ENCODE results near the gene GOLGA6L22. TPM values are rescaled to one million over a fixed set of nuclear protein-coding genes. Genes with fewer than 3 reads are reported as not detected.
"Not testable (repeated sequence)": the region's sequence is repeated elsewhere in the genome, so short reads cannot be mapped to it uniquely, and the experiment has no call there.

Gene GOLGA6L22
- total and polyA plus RNA-seq, 2 of the 4 experiments (the other 2 are of a cell fraction): not detected

GRCh38 chr15:22418666-22419065, 40.0 kb upstream of the GOLGA6L22 start:
- H3K9me1 ChIP-seq (ENCODE audit: insufficient read depth, low read length); intact Hi-C loops (cut with micrococcal nuclease); H2AFZ ChIP-seq (replicated peaks; ENCODE audit: low read length, poor library complexity); H3K4me2 ChIP-seq (ENCODE audit: low read depth, low read length); H4K5ac ChIP-seq (ENCODE audit: low read depth, low read length); H3K79me1 ChIP-seq (ENCODE audit: low read depth in 1 of 2, low read length in 2 of 2); BruUV-seq (replicated peaks); H3K18ac ChIP-seq (ENCODE audit: low read depth, low read length); ATAC-seq (ENCODE audit: low read depth); H3K4me1 ChIP-seq (ENCODE audit: control insufficient read depth, insufficient read depth, low read length); H3K9ac ChIP-seq (ENCODE audit: low read depth, low read length); H2BK120ac ChIP-seq (ENCODE audit: low read depth, low read length); H4K8ac ChIP-seq (ENCODE audit: low read depth in 2 of 2, low read length in 2 of 2); H2AK5ac ChIP-seq (ENCODE audit: low read depth, low read length); H3K9me3 ChIP-seq (ENCODE audit: control insufficient read depth, insufficient read depth, low read length); H2BK15ac ChIP-seq (ENCODE audit: low read depth, low read length); POLR2A ChIA-PET (ENCODE audit: unreplicated experiment); H3K4ac ChIP-seq (ENCODE audit: low read depth, low read length); CTCF ChIA-PET; H3K36me3 ChIP-seq (ENCODE audit: control insufficient read depth, insufficient read depth, low read length); H3K27ac ChIP-seq (ENCODE audit: insufficient read depth, low read length); H3K23ac ChIP-seq (ENCODE audit: low read depth, low read length); H4K91ac ChIP-seq (ENCODE audit: insufficient read depth, low read depth, low read length); H2AK9ac ChIP-seq (replicated peaks; ENCODE audit: low read depth, low read length, poor library complexity); H3K56ac ChIP-seq (ENCODE audit: extremely low read depth, insufficient read depth, low read length); H2BK20ac ChIP-seq (ENCODE audit: low read depth, low read length); in situ Hi-C loops (cut with MboI; ENCODE audit: low sequenced_read_pairs); H3K4me3 ChIP-seq (ENCODE audit: insufficient read depth, low read depth, low read length); H4K20me1 ChIP-seq (ENCODE audit: insufficient read depth, low read length); H3K27me3 ChIP-seq (ENCODE audit: control insufficient read depth, insufficient read depth, low read length); dilution Hi-C loops (cut with HindIII; ENCODE audit: low sequenced_read_pairs, unreplicated experiment); H2BK5ac ChIP-seq (ENCODE audit: low read depth, low read length, poor library complexity, severe bottlenecking); DNase-seq; H3K14ac ChIP-seq (replicated peaks; ENCODE audit: low read depth, low read length): not testable (repeated sequence)
- WGBS, 2 experiments (ENCODE audit: extremely low coverage in 2 of 2, insufficient read length in 1 of 2): no CpG with 5 or more reads among the region's 33 CpGs

GRCh38 chr15:22420340-22420739, 38.4 kb upstream of the GOLGA6L22 start:
- H3K36me3 ChIP-seq (ENCODE audit: control insufficient read depth, insufficient read depth, low read length); H3K27me3 ChIP-seq (ENCODE audit: control insufficient read depth, insufficient read depth, low read length); H3K18ac ChIP-seq (ENCODE audit: low read depth, low read length); CTCF ChIA-PET; H4K20me1 ChIP-seq (ENCODE audit: insufficient read depth, low read length); H3K14ac ChIP-seq (replicated peaks; ENCODE audit: low read depth, low read length); BruUV-seq (replicated peaks); H4K91ac ChIP-seq (ENCODE audit: insufficient read depth, low read depth, low read length); H2AFZ ChIP-seq (replicated peaks; ENCODE audit: low read length, poor library complexity); dilution Hi-C loops (cut with HindIII; ENCODE audit: low sequenced_read_pairs, unreplicated experiment); H2BK15ac ChIP-seq (ENCODE audit: low read depth, low read length); H2BK5ac ChIP-seq (ENCODE audit: low read depth, low read length, poor library complexity, severe bottlenecking); H3K9me1 ChIP-seq (ENCODE audit: insufficient read depth, low read length); H3K9me3 ChIP-seq (ENCODE audit: control insufficient read depth, insufficient read depth, low read length); H3K79me1 ChIP-seq (ENCODE audit: low read depth in 1 of 2, low read length in 2 of 2); DNase-seq; ATAC-seq (ENCODE audit: low read depth); H3K4me2 ChIP-seq (ENCODE audit: low read depth, low read length); in situ Hi-C loops (cut with MboI; ENCODE audit: low sequenced_read_pairs); POLR2A ChIA-PET (ENCODE audit: unreplicated experiment); H3K4me1 ChIP-seq (ENCODE audit: control insufficient read depth, insufficient read depth, low read length); H3K4me3 ChIP-seq (ENCODE audit: insufficient read depth, low read depth, low read length); H2BK20ac ChIP-seq (ENCODE audit: low read depth, low read length); H4K8ac ChIP-seq (ENCODE audit: low read depth in 2 of 2, low read length in 2 of 2); H2AK5ac ChIP-seq (ENCODE audit: low read depth, low read length); H4K5ac ChIP-seq (ENCODE audit: low read depth, low read length); H3K27ac ChIP-seq (ENCODE audit: insufficient read depth, low read length); H3K23ac ChIP-seq (ENCODE audit: low read depth, low read length); H3K9ac ChIP-seq (ENCODE audit: low read depth, low read length); H2AK9ac ChIP-seq (replicated peaks; ENCODE audit: low read depth, low read length, poor library complexity); H3K4ac ChIP-seq (ENCODE audit: low read depth, low read length); H3K56ac ChIP-seq (ENCODE audit: extremely low read depth, insufficient read depth, low read length); intact Hi-C loops (cut with micrococcal nuclease); H2BK120ac ChIP-seq (ENCODE audit: low read depth, low read length): not testable (repeated sequence)
- no CpG with 5 or more reads among the region's 13 CpGs for WGBS, 2 experiments (ENCODE audit: extremely low coverage in 2 of 2, insufficient read length in 1 of 2)

All from IMR-90 (cell line).